ENCODE data around the gene POLR1D.

DNA sequence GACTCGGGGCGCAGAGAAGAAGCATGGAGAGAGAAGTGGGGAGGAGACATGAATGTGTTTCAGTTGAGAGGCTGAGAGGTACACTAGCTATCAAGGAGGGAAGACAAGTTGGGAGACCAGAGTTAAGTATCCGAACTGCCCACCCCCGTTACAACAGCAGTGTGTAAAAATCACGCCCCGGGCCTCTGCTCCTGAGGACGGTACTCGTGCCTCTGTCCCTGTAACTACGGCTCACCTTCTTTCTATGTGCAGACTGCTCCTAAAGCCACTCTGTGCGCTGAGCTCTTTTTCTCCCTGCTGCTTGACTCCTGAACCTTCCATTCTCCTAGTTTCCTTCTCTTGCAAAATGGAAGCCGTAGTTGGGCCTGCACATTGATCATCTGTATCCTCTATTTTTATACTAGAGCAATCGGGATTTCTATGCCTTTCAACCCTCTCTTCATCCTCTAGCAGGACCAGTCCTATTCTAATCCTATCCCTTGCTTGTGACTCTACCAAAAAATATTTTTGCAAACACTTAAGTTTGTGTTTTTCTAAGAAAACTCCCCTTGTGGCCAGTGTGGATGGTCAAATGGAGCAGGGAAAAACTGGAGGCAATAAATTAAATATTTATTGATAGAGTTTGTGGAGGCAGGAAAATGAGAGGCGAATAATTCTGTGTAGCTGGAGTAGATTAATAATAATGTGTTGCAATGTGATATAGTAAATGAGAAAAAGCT is 569 bp downstream of the POLR1D start:
- TF ChIP-seq, protein P1, sequence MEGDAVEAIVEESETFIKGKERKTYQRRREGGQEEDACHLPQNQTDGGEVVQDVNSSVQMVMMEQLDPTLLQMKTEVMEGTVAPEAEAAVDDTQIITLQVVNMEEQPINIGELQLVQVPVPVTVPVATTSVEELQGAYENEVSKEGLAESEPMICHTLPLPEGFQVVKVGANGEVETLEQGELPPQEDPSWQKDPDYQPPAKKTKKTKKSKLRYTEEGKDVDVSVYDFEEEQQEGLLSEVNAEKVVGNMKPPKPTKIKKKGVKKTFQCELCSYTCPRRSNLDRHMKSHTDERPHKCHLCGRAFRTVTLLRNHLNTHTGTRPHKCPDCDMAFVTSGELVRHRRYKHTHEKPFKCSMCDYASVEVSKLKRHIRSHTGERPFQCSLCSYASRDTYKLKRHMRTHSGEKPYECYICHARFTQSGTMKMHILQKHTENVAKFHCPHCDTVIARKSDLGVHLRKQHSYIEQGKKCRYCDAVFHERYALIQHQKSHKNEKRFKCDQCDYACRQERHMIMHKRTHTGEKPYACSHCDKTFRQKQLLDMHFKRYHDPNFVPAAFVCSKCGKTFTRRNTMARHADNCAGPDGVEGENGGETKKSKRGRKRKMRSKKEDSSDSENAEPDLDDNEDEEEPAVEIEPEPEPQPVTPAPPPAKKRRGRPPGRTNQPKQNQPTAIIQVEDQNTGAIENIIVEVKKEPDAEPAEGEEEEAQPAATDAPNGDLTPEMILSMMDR (IDR thresholded peaks at IDR 0.05): peak in 1 of 3 experiments; percentile 19
- TF ChIP-seq POLR2A (IDR thresholded peaks at IDR 0.05; ENCODE audit: low read depth) (no peak), EP300 (IDR thresholded peaks at IDR 0.05) (no peak), POLR2AphosphoS5 (IDR thresholded peaks at IDR 0.05) (no peak)
